ENCODE measurements around the gene CATSPERD. TPM values are rescaled to one million over a fixed set of nuclear protein-coding genes. Genes with fewer than 3 reads are reported as not detected.

Gene CATSPERD
- total RNA-seq, 1 donor from 2014 or later, result 0.41 TPM

DNA sequence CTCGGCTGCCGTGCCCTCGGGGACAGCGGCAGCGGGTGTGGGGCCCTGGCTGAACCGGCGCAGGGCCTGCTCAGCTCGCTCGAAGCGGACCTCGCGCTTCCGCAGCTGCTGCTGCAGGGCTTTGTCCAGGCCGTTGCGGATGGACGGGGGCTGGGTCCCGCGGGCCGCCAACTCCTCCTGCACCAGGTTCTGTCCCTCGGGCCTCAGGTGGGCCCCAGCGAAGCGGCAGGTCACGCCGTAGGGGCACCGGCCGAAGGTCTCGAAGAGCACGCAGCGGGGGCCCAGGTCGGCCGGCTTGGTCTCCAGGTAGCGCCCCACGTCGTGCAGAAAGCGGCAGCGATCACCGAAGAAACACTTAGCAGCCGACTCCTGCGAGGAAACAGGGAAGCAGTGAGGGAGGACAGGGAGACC is 68.9 kb downstream of the CATSPERD start:
- Mint-ChIP-seq H3K4me1 (ENCODE audit: unreplicated experiment) (peaks cover 10% of the 10 kb centered on the region), H3K9me3 (peaks cover 5% of the 10 kb centered on the region), H3K4me3 (no peak overlapping the region)

DNA sequence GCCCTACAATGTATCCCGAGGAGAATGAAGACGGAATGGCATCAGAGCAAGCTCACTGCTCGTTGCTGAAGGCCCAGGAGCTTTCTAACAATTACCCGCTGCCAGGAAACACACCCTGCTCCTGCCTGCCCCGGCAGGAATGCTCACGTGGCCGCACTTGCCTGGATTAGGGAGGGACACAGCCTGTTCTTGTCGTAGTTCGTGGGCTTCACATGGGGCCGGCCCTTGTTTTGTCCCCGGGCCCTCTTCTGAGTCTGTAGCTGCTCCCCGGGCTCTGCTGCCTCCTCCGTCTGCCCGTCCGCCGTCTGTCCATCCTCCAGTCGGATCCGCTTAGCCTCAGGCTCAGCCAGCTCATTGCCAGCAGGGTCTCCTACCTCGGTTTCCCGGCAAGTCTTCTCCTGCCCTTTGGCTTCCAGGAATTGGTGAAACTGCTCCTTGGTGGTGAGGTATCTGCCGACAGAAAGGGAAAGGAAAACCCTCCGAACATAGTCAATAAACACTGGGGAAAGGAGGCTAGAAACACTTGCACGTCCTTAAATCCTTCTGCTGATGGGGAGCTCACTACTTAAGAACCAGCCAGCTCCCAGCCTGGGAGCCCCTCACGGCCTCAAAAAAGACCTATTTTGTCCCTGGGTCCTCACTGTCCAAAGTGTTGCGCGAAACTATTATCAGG is 69.6 kb downstream of the CATSPERD start:
- Mint-ChIP-seq H3K27ac (peak overlapping the region; percentile 100), H3K9me3 (peaks cover 5% of the 10 kb centered on the region), H3K36me3 (peaks cover 11% of the 10 kb centered on the region), H3K4me1 (ENCODE audit: unreplicated experiment) (peaks cover 10% of the 10 kb centered on the region), H3K4me3 (peak overlapping the region; percentile 100), H3K27me3 (no peaks in the 10 kb centered on the region)
- TF ChIP-seq, protein P1, sequence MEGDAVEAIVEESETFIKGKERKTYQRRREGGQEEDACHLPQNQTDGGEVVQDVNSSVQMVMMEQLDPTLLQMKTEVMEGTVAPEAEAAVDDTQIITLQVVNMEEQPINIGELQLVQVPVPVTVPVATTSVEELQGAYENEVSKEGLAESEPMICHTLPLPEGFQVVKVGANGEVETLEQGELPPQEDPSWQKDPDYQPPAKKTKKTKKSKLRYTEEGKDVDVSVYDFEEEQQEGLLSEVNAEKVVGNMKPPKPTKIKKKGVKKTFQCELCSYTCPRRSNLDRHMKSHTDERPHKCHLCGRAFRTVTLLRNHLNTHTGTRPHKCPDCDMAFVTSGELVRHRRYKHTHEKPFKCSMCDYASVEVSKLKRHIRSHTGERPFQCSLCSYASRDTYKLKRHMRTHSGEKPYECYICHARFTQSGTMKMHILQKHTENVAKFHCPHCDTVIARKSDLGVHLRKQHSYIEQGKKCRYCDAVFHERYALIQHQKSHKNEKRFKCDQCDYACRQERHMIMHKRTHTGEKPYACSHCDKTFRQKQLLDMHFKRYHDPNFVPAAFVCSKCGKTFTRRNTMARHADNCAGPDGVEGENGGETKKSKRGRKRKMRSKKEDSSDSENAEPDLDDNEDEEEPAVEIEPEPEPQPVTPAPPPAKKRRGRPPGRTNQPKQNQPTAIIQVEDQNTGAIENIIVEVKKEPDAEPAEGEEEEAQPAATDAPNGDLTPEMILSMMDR (conservative IDR thresholded peaks at IDR 0.05), result no peak
- no peak for DNase-seq (ENCODE audit: extremely low spot score, unreplicated experiment)

More for the DNA sequence above, 68.9 kb downstream of the CATSPERD start:
- DNase-seq (ENCODE audit: extremely low spot score, unreplicated experiment), result no peak
- Mint-ChIP-seq H3K27ac (no peak overlapping the region), H3K36me3 (peaks cover 11% of the 10 kb centered on the region), H3K27me3 (no peaks in the 10 kb centered on the region)
- TF ChIP-seq, protein P1 (conservative IDR thresholded peaks at IDR 0.05), result no peak

DNA sequence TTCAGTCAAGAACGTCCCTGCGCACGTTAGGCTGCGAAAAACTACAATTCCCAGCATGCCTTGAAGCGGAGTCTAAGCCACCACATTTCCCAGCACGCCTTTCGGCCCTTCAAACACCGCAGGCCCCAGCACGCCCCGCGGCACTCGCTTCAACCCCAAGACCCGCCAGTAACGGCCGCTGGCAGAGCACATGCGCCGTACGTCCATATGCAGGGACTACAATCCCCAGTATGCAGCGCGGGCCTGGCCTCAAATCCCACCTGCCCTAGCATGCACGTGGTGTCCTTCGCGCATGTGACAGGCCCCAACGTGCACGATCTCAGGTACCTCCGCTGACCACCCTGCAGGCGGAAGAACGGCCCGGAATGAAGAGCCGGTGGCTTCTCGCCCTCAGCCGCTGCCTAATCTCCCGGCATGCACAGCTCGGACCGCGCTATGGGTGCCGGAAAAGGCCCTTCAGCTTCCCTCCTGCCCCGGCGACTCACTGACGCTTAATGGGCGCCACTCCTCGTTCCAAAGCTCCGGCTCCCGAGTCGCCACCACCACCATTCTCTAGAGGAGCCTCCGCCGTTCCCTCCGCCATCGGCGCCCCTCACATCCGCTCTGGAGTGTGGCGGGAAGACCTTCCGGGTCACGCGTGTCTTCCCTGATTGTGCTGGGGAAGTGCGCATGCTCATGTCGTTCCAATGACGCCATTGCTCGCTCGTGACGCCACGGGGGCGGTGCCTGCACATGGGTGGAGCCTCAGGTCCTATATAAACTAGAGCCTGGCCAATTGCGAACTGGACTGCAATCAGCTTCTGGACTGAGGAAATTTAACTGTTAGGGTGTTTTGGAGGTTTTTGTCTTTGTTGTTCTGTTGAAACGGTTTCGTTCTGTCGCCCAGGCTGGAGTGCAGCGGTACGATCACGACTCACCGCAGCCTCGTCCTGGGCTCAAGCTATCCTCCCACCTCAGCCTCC is 70.4 kb downstream of the CATSPERD start, which contains the start of gene DUS3L:
Gene DUS3L, minus strand, starts transcription at position 605 of the 962 bp plus-strand sequence. Its CDS starts 22 bp downstream, at position 583.
- H3K9me3 Mint-ChIP-seq, result peaks cover 5% of the 10 kb centered on the region
- TF ChIP-seq, protein P1 (conservative IDR thresholded peaks at IDR 0.05), result no peak
- peak; percentile 98 for DNase-seq (ENCODE audit: extremely low spot score, unreplicated experiment)
- H3K4me3 Mint-ChIP-seq, result peak within 1 kb of the TSS; percentile 100
- peak within 1 kb of the TSS; percentile 100 for H3K27ac Mint-ChIP-seq
- peaks cover 11% of the 10 kb centered on the region for H3K36me3 Mint-ChIP-seq
- peaks cover 10% of the 10 kb centered on the region for H3K4me1 Mint-ChIP-seq (ENCODE audit: unreplicated experiment)
- no peaks in the 10 kb centered on the region for H3K27me3 Mint-ChIP-seq

DNA sequence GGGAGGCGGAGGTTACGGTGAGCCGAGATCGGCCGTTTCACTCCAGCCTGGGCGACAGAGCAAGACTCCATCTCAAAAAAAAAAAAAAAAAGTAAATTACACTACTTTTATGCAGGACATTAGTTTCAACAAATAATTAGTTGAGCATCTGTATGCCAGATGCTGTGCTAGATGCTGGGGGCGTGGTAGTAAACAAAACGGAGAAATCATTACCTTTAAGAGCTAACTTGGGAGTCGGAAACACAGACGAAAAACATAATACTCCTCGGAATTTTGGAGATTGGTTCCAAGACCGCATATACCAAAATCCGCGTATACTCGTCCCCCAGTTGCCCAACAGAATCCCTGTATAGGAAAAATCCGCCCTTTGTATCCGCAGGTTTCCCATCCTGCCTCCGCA is 71.8 kb downstream of the CATSPERD start:
- no peak overlapping the region for H3K27ac Mint-ChIP-seq

DNA sequence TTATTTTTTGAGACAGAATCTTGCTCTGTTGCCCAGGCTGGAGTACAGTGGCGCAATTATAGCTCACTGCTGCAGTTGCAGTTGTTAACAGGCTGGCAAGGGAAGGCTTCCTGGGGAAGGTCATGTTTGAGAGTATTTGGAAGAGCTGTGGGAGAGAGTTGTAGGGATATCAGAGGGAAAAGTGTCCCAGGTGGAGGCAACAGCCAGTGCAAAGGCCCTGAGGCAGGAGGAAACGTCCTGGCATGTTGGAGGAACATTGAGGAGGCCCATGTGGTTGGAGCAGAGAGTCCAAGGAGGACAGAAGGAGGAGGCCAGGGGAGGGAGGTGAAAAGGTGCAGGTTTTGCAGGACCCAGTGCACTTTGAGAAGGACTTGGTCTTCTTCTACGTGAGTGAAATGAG is 72.8 kb downstream of the CATSPERD start:
- H3K27ac Mint-ChIP-seq, result no peak overlapping the region

More for the DNA sequence above, 71.8 kb downstream of the CATSPERD start:
- H3K36me3 Mint-ChIP-seq, result peaks cover 11% of the 10 kb centered on the region
- peaks cover 10% of the 10 kb centered on the region for H3K4me1 Mint-ChIP-seq (ENCODE audit: unreplicated experiment)
- TF ChIP-seq, protein P1 (conservative IDR thresholded peaks at IDR 0.05), result no peak
- DNase-seq (ENCODE audit: extremely low spot score, unreplicated experiment), result no peak
- H3K27me3 Mint-ChIP-seq, result no peaks in the 10 kb centered on the region
- H3K9me3 Mint-ChIP-seq, result peaks cover 5% of the 10 kb centered on the region
- H3K4me3 Mint-ChIP-seq, result no peak overlapping the region

More for the DNA sequence above, 72.8 kb downstream of the CATSPERD start:
- TF ChIP-seq, protein P1 (conservative IDR thresholded peaks at IDR 0.05), result no peak
- Mint-ChIP-seq H3K9me3 (peaks cover 5% of the 10 kb centered on the region), H3K27me3 (no peaks in the 10 kb centered on the region), H3K36me3 (peaks cover 11% of the 10 kb centered on the region), H3K4me1 (ENCODE audit: unreplicated experiment) (peaks cover 10% of the 10 kb centered on the region), H3K4me3 (no peak overlapping the region)
- no peak for DNase-seq (ENCODE audit: extremely low spot score, unreplicated experiment)

Data from type B pancreatic cell (in vitro differentiated cells).